Measurements from ENCODE around the gene BMP6.

Gene BMP6

GRCh38 chr6:7833751-7834070 lies 107.8 kb downstream of the BMP6 start:
- DNase-seq, result no peak

- DNase-seq, result no peak
Measured at GRCh38 chr6:7836371-7837026, 110.6 kb downstream of the BMP6 start.

- DNase-seq, result no peak
Measured at GRCh38 chr6:7841781-7842468, 116.0 kb downstream of the BMP6 start.

GRCh38 chr6:7846966-7847818 lies 121.3 kb downstream of the BMP6 start:
- DNase-seq, result peak; percentile 31

- DNase-seq, result no peak
Measured at GRCh38 chr6:7848229-7848628, 122.3 kb downstream of the BMP6 start.

GRCh38 chr6:7851780-7852179 lies 125.9 kb downstream of the BMP6 start:
- DNase-seq, result no peak

GRCh38 chr6:7859591-7859990 lies 133.7 kb downstream of the BMP6 start:
- no peak for DNase-seq

- DNase-seq, result no peak
Measured at GRCh38 chr6:7865781-7866180, 139.9 kb downstream of the BMP6 start.

- DNase-seq, result no peak
Measured at GRCh38 chr6:7866526-7866925, 140.6 kb downstream of the BMP6 start.

GRCh38 chr6:7868926-7869325 lies 143.0 kb downstream of the BMP6 start:
- DNase-seq, result no peak

- DNase-seq, result no peak
Measured at GRCh38 chr6:7878401-7878964, 152.6 kb downstream of the BMP6 start.

- DNase-seq, result no peak
Measured at GRCh38 chr6:7879043-7879442, 153.1 kb downstream of the BMP6 start.

- DNase-seq, result no peak
Measured at GRCh38 chr6:7879579-7879978, 153.7 kb downstream of the BMP6 start.

GRCh38 chr6:7879980-7880717 lies 154.2 kb downstream of the BMP6 start:
- no peak for DNase-seq

GRCh38 chr6:7880718-7881107 lies 154.8 kb downstream of the BMP6 start:
- DNase-seq, result no peak

- DNase-seq, result peak; percentile 7
Measured at GRCh38 chr6:7881765-7882500, 156.0 kb downstream of the BMP6 start.

GRCh38 chr6:7882505-7883257 lies 156.8 kb downstream of the BMP6 start:
- no peak for DNase-seq

- no peak for DNase-seq
Measured at GRCh38 chr6:7883381-7883780, 157.5 kb downstream of the BMP6 start.

GRCh38 chr6:7886132-7886531 lies 160.2 kb downstream of the BMP6 start:
- no peak for DNase-seq

GRCh38 chr6:7887278-7887991 lies 161.5 kb downstream of the BMP6 start:
- DNase-seq, result no peak
